H1 (cell line): ENCODE data around the gene TMEM40. TPM values are rescaled to one million over a fixed set of nuclear protein-coding genes. Genes with fewer than 3 reads are reported as not detected.

Source experiments
- ASH2L ChIP-seq: fragments of 200-600, 300-600 bp; sonication (generic); IDR thresholded peaks from one replicate; pipeline ENCODE4 v1.7.1; 2017; ENCODE audit warnings: low read length
- CBX5 ChIP-seq: fragments of 300-800, 300-1000 bp; sonication (generic); IDR thresholded peaks from 2 replicates; pipeline ENCODE4 v1.7.1; 2016; ENCODE audit warnings: antibody characterized with exemption, low read length, low read depth
- CHD2 ChIP-seq: IDR thresholded peaks from 2 replicates; pipeline ENCODE4 v1.6.1; 2012; ENCODE audit warnings: low read length, improper control_type of control experiment
- SIRT6 ChIP-seq: IDR thresholded peaks from one replicate; pipeline ENCODE4 v1.7.1; 2012; ENCODE audit warnings: low read length, inconsistent platforms
- SP2 ChIP-seq: IDR thresholded peaks from 2 replicates; pipeline ENCODE4 v1.6.1; 2012; ENCODE audit warnings: mild to moderate bottlenecking, low read length, inconsistent platforms
- SRF ChIP-seq: IDR thresholded peaks from 2 replicates; pipeline ENCODE4 v1.6.1; 2011; ENCODE audit warnings: mild to moderate bottlenecking, low read depth, low read length, moderate library complexity
- TAF1 ChIP-seq: IDR thresholded peaks from 2 replicates; pipeline ENCODE4 v1.6.1; 2011; ENCODE audit warnings: mild to moderate bottlenecking, low read depth, low read length
- TAF7 ChIP-seq: optimal IDR thresholded peaks from 2 replicates; pipeline ENCODE3; 2011; ENCODE audit warnings: low read depth, mild to moderate bottlenecking, inconsistent platforms, low read length, moderate library complexity, borderline replicate concordance
- polyA plus RNA-seq, 7 experiments: library from polyadenylated mRNA; depleted of rRNA in 3 of 7; stranded (reverse) in 5 of 7; unstranded in 2 of 7; fragments of >200 nt in 5 of 7; fragments of 200-250 nt in 2 of 7; gene quantifications; 1 replicate in 5 of 7; 2 replicates in 1 of 7; 4 replicates in 1 of 7; pipeline versions ENCODE4 v1.2.1 to v1.2.3, GENCODE V29; 2011 to 2013; ENCODE audit warnings: missing spikeins in 2 of 7, mixed read lengths in 2 of 7
- total RNA-seq: library from RNA; stranded (reverse); fragmentation: NEBNext Ultra II Directional; extraction: Animal tissue kit (Norgen Biotek cat#: 25700); gene quantifications from 2 replicates; pipeline ENCODE4 v1.2.1, GENCODE V29; 2021
- TF ChIP-seq, protein P1 (sequence below): fragments of 300-600 bp; sonication (generic); IDR thresholded peaks from 2 replicates; pipeline ENCODE4 v1.7.1; 2012; ENCODE audit warnings: low read length, moderate library complexity, mild to moderate bottlenecking, inconsistent platforms; ENCODE audit not compliant: insufficient replicate concordance
- TF ChIP-seq, protein P2 (sequence below), 3 experiments: IDR thresholded peaks; 1 replicate in 2 of 3; 2 replicates in 1 of 3; pipeline versions ENCODE4 v1.5.1 to v1.6.1; 2011; ENCODE audit warnings: low read length in 3 of 3, mild to moderate bottlenecking in 3 of 3, inconsistent platforms in 2 of 3, low read depth in 1 of 3, moderate library complexity in 1 of 3; ENCODE audit not compliant: insufficient read depth in 1 of 3; ENCODE audit errors: control extremely low read depth in 1 of 3

The TMEM40 gene
- total and polyA plus RNA-seq, 2 of the 8 experiments (the other 6 are each of a cell fraction or from before 2014, with no cell fraction given) = 0.18 TPM; not detected in 1

DNA sequence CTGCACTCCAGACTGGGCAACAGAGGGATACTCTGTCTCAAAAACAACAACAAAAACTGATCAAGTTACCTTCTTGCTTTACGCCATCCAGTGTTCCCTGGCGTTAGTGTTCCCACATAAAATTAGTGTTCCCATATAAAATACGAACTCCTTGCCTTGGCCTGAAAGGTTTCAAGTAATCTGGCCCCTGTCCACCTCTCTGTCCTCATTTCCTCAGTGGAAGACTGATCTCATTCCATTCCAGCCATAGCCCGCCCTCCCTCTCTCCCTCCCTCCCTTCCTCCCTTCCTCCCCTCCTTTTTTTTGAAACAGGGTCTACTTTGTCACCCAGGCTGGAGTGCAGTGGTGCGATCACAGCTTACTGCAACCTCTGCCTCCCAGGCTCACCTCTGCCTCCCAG, 34.6 kb upstream of the TMEM40 start (continued):
- TF ChIP-seq, protein P1, sequence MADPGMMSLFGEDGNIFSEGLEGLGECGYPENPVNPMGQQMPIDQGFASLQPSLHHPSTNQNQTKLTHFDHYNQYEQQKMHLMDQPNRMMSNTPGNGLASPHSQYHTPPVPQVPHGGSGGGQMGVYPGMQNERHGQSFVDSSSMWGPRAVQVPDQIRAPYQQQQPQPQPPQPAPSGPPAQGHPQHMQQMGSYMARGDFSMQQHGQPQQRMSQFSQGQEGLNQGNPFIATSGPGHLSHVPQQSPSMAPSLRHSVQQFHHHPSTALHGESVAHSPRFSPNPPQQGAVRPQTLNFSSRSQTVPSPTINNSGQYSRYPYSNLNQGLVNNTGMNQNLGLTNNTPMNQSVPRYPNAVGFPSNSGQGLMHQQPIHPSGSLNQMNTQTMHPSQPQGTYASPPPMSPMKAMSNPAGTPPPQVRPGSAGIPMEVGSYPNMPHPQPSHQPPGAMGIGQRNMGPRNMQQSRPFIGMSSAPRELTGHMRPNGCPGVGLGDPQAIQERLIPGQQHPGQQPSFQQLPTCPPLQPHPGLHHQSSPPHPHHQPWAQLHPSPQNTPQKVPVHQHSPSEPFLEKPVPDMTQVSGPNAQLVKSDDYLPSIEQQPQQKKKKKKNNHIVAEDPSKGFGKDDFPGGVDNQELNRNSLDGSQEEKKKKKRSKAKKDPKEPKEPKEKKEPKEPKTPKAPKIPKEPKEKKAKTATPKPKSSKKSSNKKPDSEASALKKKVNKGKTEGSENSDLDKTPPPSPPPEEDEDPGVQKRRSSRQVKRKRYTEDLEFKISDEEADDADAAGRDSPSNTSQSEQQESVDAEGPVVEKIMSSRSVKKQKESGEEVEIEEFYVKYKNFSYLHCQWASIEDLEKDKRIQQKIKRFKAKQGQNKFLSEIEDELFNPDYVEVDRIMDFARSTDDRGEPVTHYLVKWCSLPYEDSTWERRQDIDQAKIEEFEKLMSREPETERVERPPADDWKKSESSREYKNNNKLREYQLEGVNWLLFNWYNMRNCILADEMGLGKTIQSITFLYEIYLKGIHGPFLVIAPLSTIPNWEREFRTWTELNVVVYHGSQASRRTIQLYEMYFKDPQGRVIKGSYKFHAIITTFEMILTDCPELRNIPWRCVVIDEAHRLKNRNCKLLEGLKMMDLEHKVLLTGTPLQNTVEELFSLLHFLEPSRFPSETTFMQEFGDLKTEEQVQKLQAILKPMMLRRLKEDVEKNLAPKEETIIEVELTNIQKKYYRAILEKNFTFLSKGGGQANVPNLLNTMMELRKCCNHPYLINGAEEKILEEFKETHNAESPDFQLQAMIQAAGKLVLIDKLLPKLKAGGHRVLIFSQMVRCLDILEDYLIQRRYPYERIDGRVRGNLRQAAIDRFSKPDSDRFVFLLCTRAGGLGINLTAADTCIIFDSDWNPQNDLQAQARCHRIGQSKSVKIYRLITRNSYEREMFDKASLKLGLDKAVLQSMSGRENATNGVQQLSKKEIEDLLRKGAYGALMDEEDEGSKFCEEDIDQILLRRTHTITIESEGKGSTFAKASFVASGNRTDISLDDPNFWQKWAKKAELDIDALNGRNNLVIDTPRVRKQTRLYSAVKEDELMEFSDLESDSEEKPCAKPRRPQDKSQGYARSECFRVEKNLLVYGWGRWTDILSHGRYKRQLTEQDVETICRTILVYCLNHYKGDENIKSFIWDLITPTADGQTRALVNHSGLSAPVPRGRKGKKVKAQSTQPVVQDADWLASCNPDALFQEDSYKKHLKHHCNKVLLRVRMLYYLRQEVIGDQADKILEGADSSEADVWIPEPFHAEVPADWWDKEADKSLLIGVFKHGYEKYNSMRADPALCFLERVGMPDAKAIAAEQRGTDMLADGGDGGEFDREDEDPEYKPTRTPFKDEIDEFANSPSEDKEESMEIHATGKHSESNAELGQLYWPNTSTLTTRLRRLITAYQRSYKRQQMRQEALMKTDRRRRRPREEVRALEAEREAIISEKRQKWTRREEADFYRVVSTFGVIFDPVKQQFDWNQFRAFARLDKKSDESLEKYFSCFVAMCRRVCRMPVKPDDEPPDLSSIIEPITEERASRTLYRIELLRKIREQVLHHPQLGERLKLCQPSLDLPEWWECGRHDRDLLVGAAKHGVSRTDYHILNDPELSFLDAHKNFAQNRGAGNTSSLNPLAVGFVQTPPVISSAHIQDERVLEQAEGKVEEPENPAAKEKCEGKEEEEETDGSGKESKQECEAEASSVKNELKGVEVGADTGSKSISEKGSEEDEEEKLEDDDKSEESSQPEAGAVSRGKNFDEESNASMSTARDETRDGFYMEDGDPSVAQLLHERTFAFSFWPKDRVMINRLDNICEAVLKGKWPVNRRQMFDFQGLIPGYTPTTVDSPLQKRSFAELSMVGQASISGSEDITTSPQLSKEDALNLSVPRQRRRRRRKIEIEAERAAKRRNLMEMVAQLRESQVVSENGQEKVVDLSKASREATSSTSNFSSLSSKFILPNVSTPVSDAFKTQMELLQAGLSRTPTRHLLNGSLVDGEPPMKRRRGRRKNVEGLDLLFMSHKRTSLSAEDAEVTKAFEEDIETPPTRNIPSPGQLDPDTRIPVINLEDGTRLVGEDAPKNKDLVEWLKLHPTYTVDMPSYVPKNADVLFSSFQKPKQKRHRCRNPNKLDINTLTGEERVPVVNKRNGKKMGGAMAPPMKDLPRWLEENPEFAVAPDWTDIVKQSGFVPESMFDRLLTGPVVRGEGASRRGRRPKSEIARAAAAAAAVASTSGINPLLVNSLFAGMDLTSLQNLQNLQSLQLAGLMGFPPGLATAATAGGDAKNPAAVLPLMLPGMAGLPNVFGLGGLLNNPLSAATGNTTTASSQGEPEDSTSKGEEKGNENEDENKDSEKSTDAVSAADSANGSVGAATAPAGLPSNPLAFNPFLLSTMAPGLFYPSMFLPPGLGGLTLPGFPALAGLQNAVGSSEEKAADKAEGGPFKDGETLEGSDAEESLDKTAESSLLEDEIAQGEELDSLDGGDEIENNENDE = no peak
- TF ChIP-seq SIRT6 (no peak), TAF7 (no peak), TAF1 (no peak), CBX5 (no peak), CHD2 (no peak), SRF (no peak), SP2 (no peak), ASH2L (no peak)
- TF ChIP-seq, protein P2, sequence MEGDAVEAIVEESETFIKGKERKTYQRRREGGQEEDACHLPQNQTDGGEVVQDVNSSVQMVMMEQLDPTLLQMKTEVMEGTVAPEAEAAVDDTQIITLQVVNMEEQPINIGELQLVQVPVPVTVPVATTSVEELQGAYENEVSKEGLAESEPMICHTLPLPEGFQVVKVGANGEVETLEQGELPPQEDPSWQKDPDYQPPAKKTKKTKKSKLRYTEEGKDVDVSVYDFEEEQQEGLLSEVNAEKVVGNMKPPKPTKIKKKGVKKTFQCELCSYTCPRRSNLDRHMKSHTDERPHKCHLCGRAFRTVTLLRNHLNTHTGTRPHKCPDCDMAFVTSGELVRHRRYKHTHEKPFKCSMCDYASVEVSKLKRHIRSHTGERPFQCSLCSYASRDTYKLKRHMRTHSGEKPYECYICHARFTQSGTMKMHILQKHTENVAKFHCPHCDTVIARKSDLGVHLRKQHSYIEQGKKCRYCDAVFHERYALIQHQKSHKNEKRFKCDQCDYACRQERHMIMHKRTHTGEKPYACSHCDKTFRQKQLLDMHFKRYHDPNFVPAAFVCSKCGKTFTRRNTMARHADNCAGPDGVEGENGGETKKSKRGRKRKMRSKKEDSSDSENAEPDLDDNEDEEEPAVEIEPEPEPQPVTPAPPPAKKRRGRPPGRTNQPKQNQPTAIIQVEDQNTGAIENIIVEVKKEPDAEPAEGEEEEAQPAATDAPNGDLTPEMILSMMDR (IDR thresholded peaks at IDR 0.05; ENCODE audit: control extremely low read depth in 1 of 3, insufficient read depth in 1 of 3, low read depth in 1 of 3, low read length in 3 of 3) = no peak
